ENCODE measurements around the gene SMIM1. TPM values are rescaled to one million over a fixed set of nuclear protein-coding genes. Genes with fewer than 3 reads are reported as not detected.
A peak's percentile ranks its signal among the peaks of the same experiment; 100 is the strongest.
"Not testable (repeated sequence)": the region's sequence is repeated elsewhere in the genome, so short reads cannot be mapped to it uniquely, and the experiment has no call there.

The SMIM1 gene
- total and polyA plus RNA-seq, 9 of the 15 experiments (the other 6 are each of a cell fraction or from before 2014, with no cell fraction given) = 2.3 to 125 (median 24.3) TPM

DNA sequence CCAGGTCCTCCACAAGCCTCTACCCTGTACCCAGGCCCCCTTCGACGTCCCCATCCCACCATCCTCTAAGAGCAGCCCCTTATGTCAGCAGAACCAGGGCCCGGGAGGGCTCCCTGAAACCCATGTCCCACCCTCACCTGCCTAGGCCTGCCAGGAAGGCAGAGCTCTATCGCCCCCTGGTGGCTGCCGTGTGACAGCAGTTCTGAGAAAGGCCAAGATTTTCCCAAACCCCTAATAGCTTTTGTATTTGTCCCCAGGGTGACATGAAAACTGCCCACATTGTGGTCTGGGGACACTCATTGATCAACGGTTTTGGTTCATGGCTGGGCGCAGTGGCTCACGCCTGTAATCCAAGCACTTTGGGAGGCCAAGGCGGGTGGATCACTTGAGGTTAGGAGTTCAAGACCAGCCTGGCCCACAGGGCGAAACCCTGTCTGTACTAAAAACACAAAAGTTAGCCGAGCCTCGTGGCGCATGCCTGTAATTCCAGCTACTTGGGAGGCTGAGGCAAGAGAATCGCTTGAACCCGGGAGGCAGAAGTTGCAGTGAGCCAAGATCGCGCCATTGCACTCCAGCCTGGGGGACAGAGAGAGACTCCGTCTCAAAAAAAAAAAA, 48.0 kb upstream of the SMIM1 start (continued):
- TF ChIP-seq REST (IDR thresholded peaks at IDR 0.05; ENCODE audit: borderline replicate concordance) = peak; percentile 80
- TF ChIP-seq REST (CRISPR knock-in tag; IDR thresholded peaks at IDR 0.05; ENCODE audit: low read depth); ZBTB40 (IDR thresholded peaks at IDR 0.05): not testable (repeated sequence)
- peak; percentile 95 to 97 (median 97) for TF ChIP-seq CTCF (IDR thresholded peaks at IDR 0.05 in 2 of 3, conservative IDR thresholded peaks at IDR 0.05 in 1 of 3; ENCODE audit: insufficient read depth in 2 of 3, low read depth in 1 of 3, low read length in 3 of 3)
- TF ChIP-seq ZBTB40 (CRISPR knock-in tag; IDR thresholded peaks at IDR 0.05) = 0 out of 2 replicates have a peak, but pooled peaks have one; percentile 8
- peak; percentile 71 for TF ChIP-seq KLF16 (IDR thresholded peaks at IDR 0.05)
- TF ChIP-seq ZBTB7A (IDR thresholded peaks at IDR 0.05; ENCODE audit: borderline replicate concordance, control insufficient read depth, low read depth, low read length) = peak; percentile 51; the same call in 1 of the 2 replicates
- peak; percentile 87 for TF ChIP-seq SMC3 (conservative IDR thresholded peaks at IDR 0.05; ENCODE audit: insufficient read depth, low read depth, low read length)
